HEK293 (cell line): ENCODE measurements around the gene WDR82.

ENCODE experiments used
- CTCF ChIP-seq: fragments of 450-650 bp; formaldehyde crosslinking; IDR thresholded peaks from 2 replicates; pipeline ENCODE4 v1.5.1; 2016; ENCODE audit warnings: missing biosample characterization, missing genetic modification characterization
- MEIS1 ChIP-seq: sonication (generic); formaldehyde crosslinking; IDR thresholded peaks from 2 replicates; pipeline ENCODE4 v1.8.1; 2022; ENCODE audit warnings: missing genetic modification reagents, mild to moderate bottlenecking, borderline replicate concordance
- ZNF311 ChIP-seq: fragments of 450-650 bp; formaldehyde crosslinking; IDR thresholded peaks from 2 replicates; pipeline ENCODE4 v1.5.1; 2017; ENCODE audit warnings: missing biosample characterization, missing genetic modification characterization, borderline replicate concordance
- ZNF433 ChIP-seq: fragments of 450-650 bp; formaldehyde crosslinking; IDR thresholded peaks from 2 replicates; pipeline ENCODE4 v1.5.1; 2016; ENCODE audit warnings: missing biosample characterization, missing genetic modification characterization, low read depth

GRCh38 chr3:52248165-52248541, 30.3 kb downstream of the WDR82 start:
- TF ChIP-seq ZNF311 (tag by site-specific recombination): no peak
- no peak for TF ChIP-seq CTCF (tag by site-specific recombination)
- TF ChIP-seq MEIS1: no peak
- TF ChIP-seq ZNF433: no peak
